Esophagus muscularis mucosa (tissue), 4 donors: ENCODE data around the gene INHBA. TPM values are rescaled to one million over a fixed set of nuclear protein-coding genes. Genes with fewer than 3 reads are reported as not detected.

Experiments
- DNase-seq: peaks from one replicate; pipeline ENCODE4 v3.0.0-alpha.2; 2017; ENCODE audit errors: extremely low spot score
- H3K27ac ChIP-seq, 4 donors: fragments of 200-600 bp; sonication (generic); replicated peaks in 1 of 4; 1 replicate in 3 of 4; 2 replicates in 1 of 4; pipeline ENCODE4 v1.5.1; 2016 to 2019; ENCODE audit warnings: mild to moderate bottlenecking in 1 of 4
- H3K27me3 ChIP-seq, 4 donors: fragments of 200-600 bp; sonication (generic); one replicate each; pipeline versions ENCODE4 v1.5.1 to v1.6.0; 2016 to 2019
- H3K36me3 ChIP-seq, 4 donors: fragments of 200-600 bp; sonication (generic); one replicate each; pipeline ENCODE4 v1.5.1; 2016 to 2019
- H3K4me1 ChIP-seq, 4 donors: fragments of 200-600 bp; sonication (generic); one replicate each; pipeline ENCODE4 v1.5.1; 2016 to 2019
- H3K4me3 ChIP-seq, 4 donors: fragments of 200-600 bp; sonication (generic); 1 replicate in 2 of 4; 2 replicates in 2 of 4; pipeline ENCODE4 v1.5.1; 2016 to 2019; ENCODE audit warnings: mild to moderate bottlenecking in 4 of 4, moderate library complexity in 1 of 4
- H3K9me3 ChIP-seq, 4 donors: fragments of 200-600 bp; sonication (generic); 1 replicate in 3 of 4; 2 replicates in 1 of 4; pipeline ENCODE4 v1.5.1; 2016 to 2019
- CTCF ChIP-seq, 3 experiments: fragments of 200-600 bp in 2 of 3; fragments of 450-650 bp in 1 of 3; sonication (generic) in 2 of 3; IDR thresholded peaks; one replicate each; pipeline ENCODE4 v1.5.1; 2017 to 2019; ENCODE audit warnings: antibody characterized with exemption in 3 of 3, mild to moderate bottlenecking in 2 of 3, moderate library complexity in 1 of 3
- EP300 ChIP-seq: sonication (generic); formaldehyde crosslinking; IDR thresholded peaks from one replicate; pipeline ENCODE4 v1.6.1; 2017; ENCODE audit warnings: antibody characterized with exemption
- POLR2A ChIP-seq: fragments of 450-650 bp; IDR thresholded peaks from one replicate; pipeline ENCODE4 v1.6.1; 2017; ENCODE audit warnings: antibody characterized with exemption, moderate library complexity, mild to moderate bottlenecking, low read depth
- POLR2AphosphoS5 ChIP-seq, 2 donors: sonication (generic); formaldehyde crosslinking; IDR thresholded peaks; one replicate each; pipeline ENCODE4 v1.6.1; 2017; ENCODE audit warnings: antibody characterized with exemption in 2 of 2
- WGBS: methylation state at CpG from one replicate; pipeline ENCODE4 v1.1.5; 2018; 5-methylcytosine and 5-hydroxymethylcytosine counted together
- intact Hi-C: fragments of 100-400 bp; cut with DNase I; formaldehyde crosslinking; loops from one replicate; pipeline ENCODE4 v1.15.1; 2023
- total RNA-seq, 4 donors: library from RNA; depleted of rRNA; stranded (reverse); fragments of >200 nt; gene quantifications; one replicate each; pipeline versions ENCODE4 v1.1.0 to v1.2.1, GENCODE V29; 2016

The INHBA gene
- total RNA-seq, 4 donors from 2014 or later = 19.2 to 38.6 (median 32.9) TPM

GRCh38 chr7:41732843-41733306, 30.0 kb upstream of the INHBA start:
- H3K27ac ChIP-seq = no peak overlapping the region
- intact Hi-C loops = no loop called here
- WGBS = 77% methylated on average over 7 of the region's 7 CpGs
- no peaks in the 10 kb centered on the region for H3K27me3 ChIP-seq
- H3K9me3 ChIP-seq = no peaks in the 10 kb centered on the region
- H3K4me3 ChIP-seq = no peak overlapping the region
- peaks cover 0 to 21% (median 10%) of the 10 kb centered on the region in 4 donors for H3K4me1 ChIP-seq
- TF ChIP-seq POLR2AphosphoS5 (IDR thresholded peaks at IDR 0.05) (no peak), EP300 (no peak), POLR2A (no peak), CTCF (IDR thresholded peaks at IDR 0.05) (no peak)
- no peak for DNase-seq
- no peaks in the 10 kb centered on the region for H3K36me3 ChIP-seq

- Histone ChIP-seq H3K27ac (no peak overlapping the region), H3K36me3 (no peaks in the 10 kb centered on the region), H3K27me3 (no peaks in the 10 kb centered on the region), H3K4me1 (peaks cover 0 to 21% (median 10%) of the 10 kb centered on the region in 4 donors), H3K9me3 (no peaks in the 10 kb centered on the region), H3K4me3 (no peak overlapping the region)
- intact Hi-C loops = no loop called here
- TF ChIP-seq EP300 (no peak), POLR2A (no peak), CTCF (IDR thresholded peaks at IDR 0.05) (no peak), POLR2AphosphoS5 (IDR thresholded peaks at IDR 0.05) (no peak)
- 56% methylated on average over 3 of the region's 3 CpGs for WGBS
- DNase-seq = no peak
Measured at GRCh38 chr7:41732436-41732785, 29.5 kb upstream of the INHBA start.

- peaks cover 0 to 21% (median 10%) of the 10 kb centered on the region in 4 donors for H3K4me1 ChIP-seq
- peak; percentile 40 to 47 (median 46) for TF ChIP-seq CTCF (IDR thresholded peaks at IDR 0.05)
- no peak for TF ChIP-seq EP300
- TF ChIP-seq POLR2A = no peak
- TF ChIP-seq POLR2AphosphoS5 (IDR thresholded peaks at IDR 0.05) = no peak
- no peaks in the 10 kb centered on the region for H3K9me3 ChIP-seq
- H3K36me3 ChIP-seq = no peaks in the 10 kb centered on the region
- no peak for DNase-seq
- intact Hi-C loops = no loop called here
- WGBS = 52% methylated on average over 7 of the region's 7 CpGs
- H3K4me3 ChIP-seq = no peak overlapping the region
- H3K27ac ChIP-seq = no peak overlapping the region
- H3K27me3 ChIP-seq = no peaks in the 10 kb centered on the region
Measured at GRCh38 chr7:41731493-41732435, 28.9 kb upstream of the INHBA start.

- intact Hi-C loops = no loop called here
- Histone ChIP-seq H3K27me3 (no peaks in the 10 kb centered on the region), H3K4me3 (no peak overlapping the region), H3K36me3 (no peaks in the 10 kb centered on the region), H3K27ac (no peak overlapping the region), H3K9me3 (no peaks in the 10 kb centered on the region), H3K4me1 (peaks cover 0 to 21% (median 10%) of the 10 kb centered on the region in 4 donors)
- TF ChIP-seq EP300 (no peak), CTCF (IDR thresholded peaks at IDR 0.05) (no peak), POLR2A (no peak), POLR2AphosphoS5 (IDR thresholded peaks at IDR 0.05) (no peak)
- WGBS = 37% methylated on average over 3 of the region's 3 CpGs
- DNase-seq = no peak
Measured at GRCh38 chr7:41730668-41731067, 27.8 kb upstream of the INHBA start.
